Thyroid gland (tissue), 4 donors: ENCODE measurements around the gene HOXB7.

Experiments used
- CTCF ChIP-seq, 6 experiments: fragments of 200-600 bp in 3 of 6; fragments of 450-650 bp in 3 of 6; sonication (generic) in 3 of 6; IDR thresholded peaks; one replicate each; pipeline ENCODE4 v1.5.1; 2016 to 2019; ENCODE audit warnings: antibody characterized with exemption in 6 of 6, mild to moderate bottlenecking in 2 of 6, inconsistent platforms in 1 of 6, moderate library complexity in 1 of 6
- POLR2A ChIP-seq, 2 donors: fragments of 450-650 bp; IDR thresholded peaks; one replicate each; pipeline ENCODE4 v1.6.1; 2017; ENCODE audit warnings: antibody characterized with exemption in 2 of 2, mild to moderate bottlenecking in 2 of 2, moderate library complexity in 1 of 2

- TF ChIP-seq POLR2A (IDR thresholded peaks at IDR 0.05) (no peak), CTCF (IDR thresholded peaks at IDR 0.05) (no peak)
Observed at GRCh38 chr17:48571826-48572417, 38.9 kb downstream of the HOXB7 start.
